Progenitor cell of endocrine pancreas (in vitro differentiated cells): Measurements from ENCODE around the gene CCDC172. TPM values are rescaled to one million over a fixed set of nuclear protein-coding genes. Genes with fewer than 3 reads are reported as not detected.

Experiments used
- DNase-seq: peaks from one replicate; pipeline ENCODE4 v3.0.0; 2021; ENCODE audit warnings: low spot score; ENCODE audit not compliant: unreplicated experiment
- H3K27ac Mint-ChIP-seq: 2 replicates; pipeline ENCODE4 v1.8.0; 2021; ENCODE audit warnings: mild to moderate bottlenecking, moderate library complexity, mixed read lengths
- H3K27me3 Mint-ChIP-seq: 2 replicates; pipeline ENCODE4 v1.8.0; 2021; ENCODE audit warnings: mixed read lengths
- H3K36me3 Mint-ChIP-seq: 2 replicates; pipeline ENCODE4 v1.8.0; 2022; ENCODE audit warnings: mixed read lengths; ENCODE audit not compliant: insufficient read depth
- H3K4me1 Mint-ChIP-seq: 2 replicates; pipeline ENCODE4 v1.8.0; 2021; ENCODE audit warnings: low read depth, mixed read lengths
- H3K4me3 Mint-ChIP-seq: 2 replicates; pipeline ENCODE4 v1.8.0; 2021; ENCODE audit warnings: low read depth, mild to moderate bottlenecking, moderate library complexity, mixed read lengths
- H3K9me3 Mint-ChIP-seq: 2 replicates; pipeline ENCODE4 v1.8.0; 2021; ENCODE audit warnings: low read depth, mixed read lengths
- total RNA-seq: library from RNA; stranded (reverse); gene quantifications from 2 replicates; pipeline ENCODE4 v1.2.1, GENCODE V29; 2021
- TF ChIP-seq, protein P1 (sequence below): fragments of 200-600 bp; sonication (generic); IDR thresholded peaks from one replicate; pipeline ENCODE4 v1.5.0; 2021; ENCODE audit warnings: antibody characterized with exemption, mild to moderate bottlenecking; ENCODE audit not compliant: unreplicated experiment

CCDC172 gene
- total RNA-seq, 1 donor from 2014 or later = not detected

DNA sequence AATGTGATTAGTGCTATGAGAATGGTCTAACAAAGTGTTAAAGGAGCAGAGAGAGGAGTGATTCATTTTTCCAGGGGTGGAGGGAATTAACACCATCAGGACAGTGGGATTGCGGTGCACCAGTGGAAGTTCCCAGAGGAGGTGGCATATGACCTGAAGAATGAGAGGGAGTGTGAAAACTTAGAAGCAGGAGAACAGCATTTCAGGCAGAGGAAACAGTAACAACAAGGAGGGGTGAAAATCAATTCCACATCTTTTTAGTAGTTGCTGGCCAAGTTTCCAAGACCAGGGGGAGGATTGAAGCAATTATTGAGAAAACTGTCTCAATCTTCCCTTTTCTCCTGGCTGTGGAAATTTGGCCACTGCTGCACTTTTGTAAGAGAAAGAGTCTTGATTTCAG, 23.7 kb upstream of the CCDC172 start:
- Mint-ChIP-seq H3K27me3 (peaks cover 3% of the 10 kb centered on the region), H3K4me3 (no peak overlapping the region), H3K36me3 (no peaks in the 10 kb centered on the region), H3K27ac (no peak overlapping the region), H3K9me3 (no peaks in the 10 kb centered on the region), H3K4me1 (no peaks in the 10 kb centered on the region)
- TF ChIP-seq, protein P1, sequence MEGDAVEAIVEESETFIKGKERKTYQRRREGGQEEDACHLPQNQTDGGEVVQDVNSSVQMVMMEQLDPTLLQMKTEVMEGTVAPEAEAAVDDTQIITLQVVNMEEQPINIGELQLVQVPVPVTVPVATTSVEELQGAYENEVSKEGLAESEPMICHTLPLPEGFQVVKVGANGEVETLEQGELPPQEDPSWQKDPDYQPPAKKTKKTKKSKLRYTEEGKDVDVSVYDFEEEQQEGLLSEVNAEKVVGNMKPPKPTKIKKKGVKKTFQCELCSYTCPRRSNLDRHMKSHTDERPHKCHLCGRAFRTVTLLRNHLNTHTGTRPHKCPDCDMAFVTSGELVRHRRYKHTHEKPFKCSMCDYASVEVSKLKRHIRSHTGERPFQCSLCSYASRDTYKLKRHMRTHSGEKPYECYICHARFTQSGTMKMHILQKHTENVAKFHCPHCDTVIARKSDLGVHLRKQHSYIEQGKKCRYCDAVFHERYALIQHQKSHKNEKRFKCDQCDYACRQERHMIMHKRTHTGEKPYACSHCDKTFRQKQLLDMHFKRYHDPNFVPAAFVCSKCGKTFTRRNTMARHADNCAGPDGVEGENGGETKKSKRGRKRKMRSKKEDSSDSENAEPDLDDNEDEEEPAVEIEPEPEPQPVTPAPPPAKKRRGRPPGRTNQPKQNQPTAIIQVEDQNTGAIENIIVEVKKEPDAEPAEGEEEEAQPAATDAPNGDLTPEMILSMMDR = no peak
- DNase-seq = no peak

DNA sequence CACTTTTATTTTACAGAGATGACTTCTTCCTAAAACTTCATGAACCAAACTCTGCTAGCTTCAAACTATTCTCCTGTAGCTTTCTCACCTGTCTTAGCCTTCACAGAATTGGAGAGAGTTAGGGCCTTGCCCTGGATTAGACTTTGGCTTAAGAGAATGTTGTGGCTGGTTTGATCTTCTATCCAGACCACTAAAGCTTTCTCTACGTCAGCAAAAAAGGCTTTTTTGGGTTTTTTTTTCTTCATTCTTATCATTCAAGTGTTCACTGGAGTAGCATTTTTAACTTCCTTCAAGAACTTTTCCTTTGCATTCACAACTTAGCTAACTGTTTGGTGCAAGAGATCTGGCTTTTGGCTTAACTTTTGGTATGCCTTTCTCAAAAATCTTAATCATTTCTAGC, 19.3 kb upstream of the CCDC172 start:
- no peaks in the 10 kb centered on the region for H3K9me3 Mint-ChIP-seq
- no peak overlapping the region for H3K27ac Mint-ChIP-seq
- no peaks in the 10 kb centered on the region for H3K36me3 Mint-ChIP-seq

DNA sequence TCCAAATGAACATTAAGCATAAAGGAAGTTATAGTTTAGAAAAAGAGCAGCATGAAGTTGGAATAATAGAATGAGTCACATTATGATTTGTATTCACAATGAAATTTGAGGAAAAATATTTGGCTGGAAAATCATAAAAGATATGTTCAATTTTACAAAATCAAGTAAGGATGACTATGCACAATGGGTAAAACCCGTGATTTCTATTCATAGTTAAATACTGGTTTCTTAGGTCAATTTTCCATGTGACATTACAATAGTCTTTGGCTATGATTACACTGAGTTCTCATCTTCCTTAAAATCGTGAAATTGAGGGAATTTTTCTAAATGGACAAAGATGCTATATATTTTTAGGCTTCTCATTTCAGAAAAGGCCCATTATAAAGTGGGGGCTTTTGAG, 17.4 kb upstream of the CCDC172 start:
- Mint-ChIP-seq H3K27ac (no peak overlapping the region), H3K4me1 (no peaks in the 10 kb centered on the region), H3K36me3 (no peaks in the 10 kb centered on the region), H3K27me3 (no peaks in the 10 kb centered on the region), H3K4me3 (no peak overlapping the region), H3K9me3 (no peaks in the 10 kb centered on the region)
- no peak for DNase-seq
- TF ChIP-seq, protein P1 = no peak

More for the DNA sequence above, 19.3 kb upstream of the CCDC172 start:
- no peak for DNase-seq
- H3K4me1 Mint-ChIP-seq = no peaks in the 10 kb centered on the region
- no peaks in the 10 kb centered on the region for H3K27me3 Mint-ChIP-seq
- H3K4me3 Mint-ChIP-seq = no peak overlapping the region
- TF ChIP-seq, protein P1 = no peak

DNA sequence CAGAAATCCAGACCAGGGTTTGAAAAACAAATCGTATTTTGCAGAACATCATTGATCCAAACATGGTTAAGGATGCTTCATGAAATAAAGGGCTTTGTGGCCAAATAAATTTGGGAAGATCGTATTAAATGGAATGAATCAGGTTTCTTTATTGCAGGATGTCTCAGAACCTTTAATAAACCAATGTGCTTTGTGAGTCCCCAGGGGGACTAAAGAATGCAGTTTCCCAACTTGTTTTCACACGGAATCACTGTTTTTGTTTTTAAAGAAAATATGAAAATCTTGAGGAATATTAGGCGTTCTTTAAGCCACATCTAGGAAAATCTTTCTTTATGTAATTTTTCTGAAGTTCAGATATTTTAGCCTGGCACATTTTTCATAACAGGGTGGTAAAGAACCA, 16.8 kb upstream of the CCDC172 start:
- Mint-ChIP-seq H3K4me1 (no peaks in the 10 kb centered on the region), H3K27me3 (no peaks in the 10 kb centered on the region), H3K27ac (no peak overlapping the region), H3K4me3 (no peak overlapping the region), H3K9me3 (no peaks in the 10 kb centered on the region), H3K36me3 (no peaks in the 10 kb centered on the region)
- TF ChIP-seq, protein P1 = no peak
- no peak for DNase-seq

DNA sequence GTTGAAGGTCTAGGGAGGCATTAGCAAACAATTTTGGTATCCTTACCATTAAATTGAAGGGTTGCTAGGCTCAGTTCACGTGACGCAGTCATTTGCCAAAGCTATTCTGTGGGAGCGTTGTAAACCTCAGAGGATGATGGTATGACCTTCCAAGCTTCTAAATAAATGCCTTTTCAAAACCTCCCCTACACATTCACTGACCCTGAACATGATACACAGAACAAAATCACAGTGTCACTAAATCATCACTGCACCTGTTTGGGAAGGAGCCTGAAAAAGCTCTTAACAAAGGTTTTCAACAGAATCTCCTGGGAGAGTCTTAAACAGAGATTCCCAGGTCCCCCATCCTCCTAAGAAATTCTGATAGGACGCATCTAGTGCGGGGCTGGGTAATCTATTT, 13.2 kb upstream of the CCDC172 start:
- Mint-ChIP-seq H3K36me3 (no peaks in the 10 kb centered on the region), H3K9me3 (no peaks in the 10 kb centered on the region), H3K27ac (no peak overlapping the region), H3K27me3 (no peaks in the 10 kb centered on the region), H3K4me1 (no peaks in the 10 kb centered on the region), H3K4me3 (no peak overlapping the region)
- TF ChIP-seq, protein P1 = no peak
- no peak for DNase-seq
